ENCODE measurements around the gene PGAM2.

PGAM2 gene

DNA sequence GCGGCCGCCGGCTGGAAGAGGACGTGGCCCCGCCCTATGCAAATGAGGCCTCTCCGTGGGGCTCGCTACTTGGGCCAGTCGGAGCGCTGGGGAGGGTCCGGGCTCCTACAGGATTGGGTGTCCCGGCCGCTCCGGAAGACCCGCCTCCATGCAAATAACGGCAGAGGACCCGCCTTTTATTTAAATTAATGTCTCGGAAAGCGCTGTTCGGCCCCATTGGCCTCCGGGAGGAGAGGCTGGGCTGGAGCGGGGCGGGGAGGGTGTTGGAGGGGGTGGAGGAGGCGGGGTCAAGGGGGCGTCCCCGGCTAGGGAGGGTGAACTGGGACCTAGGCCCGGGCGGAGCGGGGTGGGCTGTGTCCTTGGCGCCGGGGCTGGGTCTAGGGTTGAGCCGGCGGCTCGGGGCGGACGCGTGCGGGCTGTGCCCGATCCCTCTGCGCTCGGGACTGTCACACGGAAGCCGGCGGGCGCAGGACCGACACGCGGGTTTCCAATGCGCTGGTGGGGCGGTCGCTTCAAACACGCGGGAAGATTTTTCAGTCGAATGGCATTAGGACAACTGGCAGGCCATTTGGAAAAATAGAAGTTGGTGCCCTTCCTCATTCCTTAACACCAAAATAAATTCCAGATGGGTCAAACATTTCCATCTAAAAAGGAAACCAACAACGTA is 17.3 kb upstream of the PGAM2 start:
- peak; percentile 98 for DNase-seq

DNA sequence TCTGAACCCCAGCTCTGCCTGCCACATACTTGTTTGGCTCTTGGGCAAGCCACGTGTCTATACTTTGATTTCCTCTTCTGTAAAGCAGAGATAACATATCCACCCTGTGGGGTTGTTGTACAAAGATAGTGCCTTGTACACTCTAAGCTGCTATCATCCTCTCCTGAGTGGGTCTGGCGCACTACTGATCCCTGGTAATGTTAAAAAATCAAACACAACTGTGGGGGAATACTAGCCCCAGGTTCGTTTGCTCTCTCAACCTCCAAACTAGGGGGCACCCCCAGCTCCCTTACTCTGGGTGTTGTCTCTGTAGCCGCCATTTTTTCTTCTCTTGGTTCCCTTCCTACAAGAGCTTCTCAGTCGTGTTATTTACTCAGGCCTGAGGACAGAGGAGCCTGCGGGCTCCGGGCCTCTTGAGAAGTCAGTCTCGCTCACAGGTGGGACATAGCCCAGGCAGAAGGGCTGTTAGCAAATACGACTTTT is 15.9 kb upstream of the PGAM2 start:
- no peak for DNase-seq

DNA sequence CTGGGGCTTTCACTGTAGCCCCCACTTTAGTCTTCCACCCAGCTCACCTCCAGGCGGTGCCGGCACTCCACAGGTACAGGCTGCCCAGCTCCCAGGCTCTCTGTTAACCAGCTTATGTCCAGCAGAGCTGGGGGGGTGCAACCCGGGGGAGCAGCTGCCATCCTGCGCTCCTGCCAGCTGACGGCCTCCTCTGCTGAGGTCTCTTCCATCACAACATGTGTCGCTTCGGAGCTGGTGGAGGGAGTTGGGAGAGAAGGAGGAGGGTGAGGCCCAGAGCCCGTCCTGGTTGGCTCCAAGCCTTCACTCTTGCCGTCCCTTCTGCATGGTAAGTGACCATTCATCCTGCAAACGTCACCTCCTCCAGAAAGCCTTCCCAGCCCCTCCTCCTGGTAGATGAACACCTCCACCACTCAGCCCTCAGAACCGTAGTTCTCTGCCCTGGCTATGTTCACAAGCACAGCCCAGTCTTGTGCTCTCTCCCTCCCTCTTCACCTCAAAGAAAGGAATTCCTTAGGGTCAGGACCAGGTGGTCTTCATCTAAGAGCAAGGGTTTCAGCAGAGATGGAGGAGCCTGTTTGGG is 15.4 kb upstream of the PGAM2 start:
- no peak for DNase-seq

DNA sequence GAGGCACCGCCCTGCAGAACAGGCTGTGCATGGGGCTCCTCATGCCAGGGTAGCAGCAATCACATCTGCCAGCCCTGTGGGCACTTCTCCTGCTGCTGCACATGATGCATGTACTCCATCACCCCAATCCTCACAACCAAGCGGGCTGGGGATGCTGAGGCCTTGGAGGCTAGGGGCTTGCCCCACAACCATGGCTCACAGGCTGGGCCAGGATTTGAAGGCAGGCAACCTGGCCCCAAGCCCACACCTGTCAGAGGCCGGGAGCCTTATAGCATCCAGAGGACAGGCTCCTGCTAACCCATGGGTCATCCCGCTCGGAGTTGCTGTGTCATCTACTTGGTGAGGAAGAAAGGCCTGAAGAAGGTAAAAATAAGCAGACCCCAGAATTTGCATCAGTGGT is 14.8 kb upstream of the PGAM2 start:
- DNase-seq = no peak

DNA sequence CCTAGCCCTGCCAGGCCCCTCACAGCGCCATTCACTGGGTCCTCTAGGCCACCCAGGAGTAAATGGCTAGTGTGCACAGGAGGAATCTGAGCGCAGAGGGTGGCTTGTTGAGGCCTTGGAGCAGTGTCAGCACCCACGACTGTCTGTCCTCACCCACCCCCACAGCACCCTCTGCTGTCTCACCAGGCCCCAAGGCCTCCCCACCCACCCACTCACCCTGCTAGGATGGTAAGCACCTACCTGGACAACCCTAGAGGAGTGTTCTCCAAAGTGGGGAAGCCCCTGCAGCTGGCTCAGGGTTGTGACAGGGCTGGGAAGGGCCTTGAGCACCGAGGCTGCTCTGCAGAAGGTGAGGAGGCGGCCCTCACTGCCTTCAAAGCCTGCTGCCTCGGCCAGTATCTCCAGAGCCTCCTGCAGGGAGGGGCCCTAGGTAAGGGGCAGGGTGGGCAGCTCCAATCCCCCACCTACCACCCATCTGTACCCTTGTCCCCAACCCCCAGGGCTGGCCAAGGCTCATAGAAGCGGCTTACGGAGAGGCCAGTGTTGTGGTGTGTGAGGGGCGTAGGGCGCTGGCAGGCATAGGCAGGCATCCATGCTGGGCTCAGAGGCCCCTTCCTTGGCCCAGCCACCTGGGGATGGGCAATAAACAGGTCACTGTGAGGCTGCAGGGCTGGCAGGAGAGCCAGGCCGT is 14.1 kb upstream of the PGAM2 start:
- DNase-seq = no peak

DNA sequence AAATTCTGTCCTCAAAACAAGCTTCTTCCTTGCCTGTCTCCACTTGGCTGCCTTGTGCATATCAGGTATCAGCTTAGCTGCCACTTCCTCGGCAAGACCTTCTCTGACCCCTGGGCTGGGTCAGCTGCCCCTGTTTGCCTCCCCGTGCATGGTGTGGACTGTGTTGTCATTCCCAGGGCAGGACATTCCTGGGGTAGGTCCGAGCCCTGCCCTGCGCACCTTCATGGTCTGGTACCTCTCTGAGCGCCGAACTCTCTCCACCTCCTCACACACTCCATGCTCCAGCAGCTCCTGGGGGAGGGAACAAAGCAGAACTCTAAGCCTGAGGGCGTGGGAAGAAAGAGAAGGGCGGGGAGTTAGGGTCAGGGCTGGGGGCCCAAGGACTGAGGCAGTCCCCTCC is 13.2 kb upstream of the PGAM2 start:
- no peak for DNase-seq

DNA sequence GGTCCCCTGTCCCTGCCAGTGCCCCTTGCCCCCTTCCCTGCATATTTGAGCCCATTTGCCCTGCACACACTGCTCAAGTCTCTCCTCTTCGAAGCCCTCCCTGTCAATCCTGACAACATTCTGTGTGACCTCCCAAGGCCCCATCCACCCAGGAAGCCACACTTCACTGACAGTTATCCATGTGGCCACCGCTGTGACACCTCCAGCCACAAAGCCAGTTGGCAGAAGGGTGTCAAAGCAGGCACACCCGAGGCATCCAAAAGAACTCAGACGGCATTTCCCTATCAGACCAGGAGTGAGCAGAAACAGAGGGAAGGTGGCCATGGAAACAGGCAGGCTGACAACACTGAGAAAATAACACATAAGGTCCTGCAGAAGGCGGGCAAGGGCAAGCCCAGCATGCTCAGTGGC is 12.3 kb upstream of the PGAM2 start:
- DNase-seq = no peak

DNA sequence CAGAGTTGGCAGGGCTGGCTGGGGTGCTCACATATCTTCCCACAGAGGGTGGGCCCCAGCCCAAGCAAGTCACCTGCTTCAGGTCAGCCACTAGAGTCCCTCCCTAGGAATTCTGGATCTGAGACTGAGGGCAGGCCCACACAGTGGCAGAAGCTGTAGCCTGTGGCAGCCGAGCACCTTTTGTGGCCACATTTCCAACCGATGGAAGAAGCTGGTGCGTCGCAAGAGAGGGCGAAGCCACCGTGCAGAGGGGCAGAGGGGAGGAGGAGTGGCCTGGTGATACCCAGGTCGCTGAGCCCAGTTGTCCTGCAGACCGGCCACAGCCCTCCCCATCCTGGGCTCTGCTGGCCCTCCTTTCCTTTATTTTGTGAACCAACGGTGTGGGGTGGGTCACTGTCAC is 11.7 kb upstream of the PGAM2 start:
- DNase-seq = no peak

DNA sequence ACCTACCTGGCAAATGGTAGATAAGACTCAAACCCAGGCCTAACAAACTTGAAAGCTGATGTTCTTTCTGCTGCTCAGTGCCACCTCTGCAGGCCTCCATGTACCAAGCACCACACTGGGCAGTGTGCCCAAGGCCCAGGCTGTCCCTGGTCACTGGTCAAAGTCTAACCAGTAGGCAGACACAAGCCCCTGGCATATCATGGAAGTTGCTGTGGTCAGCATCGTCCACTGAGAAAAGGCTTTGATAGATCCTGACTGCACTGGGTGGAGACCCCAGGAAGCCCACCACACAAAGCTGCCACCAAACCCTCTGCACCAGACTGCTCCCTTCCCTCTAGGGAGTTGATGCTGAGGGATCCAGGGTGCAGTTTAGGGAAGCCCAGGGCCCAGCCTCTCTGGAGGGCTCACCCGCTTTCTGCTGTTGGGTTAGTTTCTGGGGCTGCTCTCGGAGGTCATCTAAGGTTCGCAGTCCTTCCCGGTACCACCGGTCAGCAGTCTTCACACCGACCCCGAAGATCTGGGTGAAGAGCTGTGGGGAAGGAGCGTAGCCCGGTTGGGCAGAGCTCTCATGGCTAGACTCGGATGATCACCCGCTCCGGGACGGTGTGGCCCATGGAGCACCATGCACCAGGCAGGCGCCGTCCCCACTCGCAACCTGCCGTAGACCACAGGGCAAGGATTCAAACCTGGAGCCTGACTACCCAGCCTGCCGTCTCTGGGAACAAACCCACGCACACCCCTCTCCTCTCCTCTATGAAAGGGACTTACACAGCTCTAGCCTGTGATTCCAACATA is 10.9 kb upstream of the PGAM2 start:
- DNase-seq = no peak

DNA sequence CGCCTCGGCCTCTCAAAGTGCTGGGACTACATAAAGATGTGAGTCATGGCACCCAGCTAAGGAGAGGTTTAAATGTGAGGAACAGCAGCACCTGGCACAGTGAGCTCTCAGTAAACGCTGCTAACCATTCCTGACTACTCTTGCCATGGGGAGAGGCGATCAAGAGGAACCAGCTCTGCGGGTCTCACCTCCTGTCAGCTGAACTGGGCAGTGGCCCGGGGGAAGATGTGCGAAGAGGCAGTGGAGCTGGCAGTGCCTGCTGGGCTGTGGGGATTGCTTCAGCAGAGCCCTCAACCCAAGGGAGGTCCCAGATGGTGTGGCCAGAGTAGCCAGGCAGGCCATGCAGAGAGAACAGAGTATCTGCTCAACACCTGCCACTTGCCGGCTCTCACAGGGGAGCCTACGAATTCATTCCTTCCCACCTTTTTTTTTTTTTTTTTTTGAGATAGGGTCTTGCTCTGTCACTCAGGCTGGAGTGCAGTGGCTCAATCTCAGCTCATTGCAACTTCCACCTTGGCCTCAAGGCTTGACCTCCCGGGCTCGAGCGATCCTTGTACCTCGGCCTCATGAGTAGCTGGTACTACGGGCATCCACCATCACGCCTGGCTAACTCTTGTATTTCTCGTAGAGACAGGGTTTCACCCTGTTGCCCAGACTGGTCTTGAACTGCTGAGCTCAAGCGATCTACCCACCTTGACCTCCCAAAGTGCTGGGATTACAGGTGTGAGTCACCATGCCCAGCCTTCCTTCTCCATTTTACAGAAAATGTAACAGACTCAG is 10.1 kb upstream of the PGAM2 start:
- no peak for DNase-seq

DNA sequence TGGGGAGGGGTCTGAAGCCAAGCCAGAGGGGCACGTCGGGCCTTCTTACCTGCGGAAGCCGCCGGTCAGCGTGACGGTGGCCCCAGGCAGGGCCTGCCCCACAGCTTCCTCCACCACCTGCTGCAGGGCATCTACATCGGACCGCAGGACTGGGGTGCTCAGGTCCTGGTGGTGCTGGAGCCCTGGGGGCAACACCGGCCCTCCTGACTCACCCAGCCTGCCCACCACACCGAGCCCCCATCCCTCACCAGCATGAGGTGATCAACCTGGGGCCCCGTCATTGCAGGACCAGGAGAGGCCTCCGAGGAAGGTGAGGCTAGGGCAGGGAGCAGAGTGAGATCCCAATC is 9.0 kb upstream of the PGAM2 start:
- no peak for DNase-seq

DNA sequence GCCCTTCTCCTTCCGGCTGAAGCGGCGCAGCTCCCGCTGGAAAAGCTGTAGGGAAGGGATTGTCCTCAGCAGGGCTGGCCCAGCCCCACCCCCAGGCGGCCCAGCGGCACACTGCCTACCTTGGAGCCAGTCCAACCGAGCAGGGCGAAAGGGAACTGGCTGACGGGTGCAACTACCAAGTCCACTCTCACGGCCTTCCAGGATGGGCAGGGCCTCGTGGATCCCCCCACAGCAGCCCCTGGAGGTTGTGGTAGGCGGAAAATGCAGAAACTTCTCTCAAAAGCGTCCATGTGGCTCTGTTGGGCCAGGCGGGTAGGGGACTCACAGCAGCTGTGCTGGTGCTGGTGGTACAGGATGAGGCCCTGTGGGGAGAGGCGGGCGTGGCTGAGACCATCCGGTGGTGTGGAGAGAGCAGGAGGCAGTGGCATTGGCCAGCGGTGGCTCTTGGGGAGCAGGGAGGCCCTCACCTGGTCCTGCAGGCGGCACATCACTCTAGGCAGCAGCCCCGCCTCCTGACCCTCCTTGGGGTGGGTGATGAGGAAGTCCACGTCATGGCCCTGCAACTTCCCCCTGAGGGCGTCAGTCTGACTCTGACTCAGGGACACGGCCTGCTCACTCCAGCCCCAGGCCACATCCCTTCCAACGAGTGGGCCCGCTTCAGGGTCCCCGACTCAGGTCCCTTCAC is 8.4 kb upstream of the PGAM2 start:
- peak; percentile 37 for DNase-seq

DNA sequence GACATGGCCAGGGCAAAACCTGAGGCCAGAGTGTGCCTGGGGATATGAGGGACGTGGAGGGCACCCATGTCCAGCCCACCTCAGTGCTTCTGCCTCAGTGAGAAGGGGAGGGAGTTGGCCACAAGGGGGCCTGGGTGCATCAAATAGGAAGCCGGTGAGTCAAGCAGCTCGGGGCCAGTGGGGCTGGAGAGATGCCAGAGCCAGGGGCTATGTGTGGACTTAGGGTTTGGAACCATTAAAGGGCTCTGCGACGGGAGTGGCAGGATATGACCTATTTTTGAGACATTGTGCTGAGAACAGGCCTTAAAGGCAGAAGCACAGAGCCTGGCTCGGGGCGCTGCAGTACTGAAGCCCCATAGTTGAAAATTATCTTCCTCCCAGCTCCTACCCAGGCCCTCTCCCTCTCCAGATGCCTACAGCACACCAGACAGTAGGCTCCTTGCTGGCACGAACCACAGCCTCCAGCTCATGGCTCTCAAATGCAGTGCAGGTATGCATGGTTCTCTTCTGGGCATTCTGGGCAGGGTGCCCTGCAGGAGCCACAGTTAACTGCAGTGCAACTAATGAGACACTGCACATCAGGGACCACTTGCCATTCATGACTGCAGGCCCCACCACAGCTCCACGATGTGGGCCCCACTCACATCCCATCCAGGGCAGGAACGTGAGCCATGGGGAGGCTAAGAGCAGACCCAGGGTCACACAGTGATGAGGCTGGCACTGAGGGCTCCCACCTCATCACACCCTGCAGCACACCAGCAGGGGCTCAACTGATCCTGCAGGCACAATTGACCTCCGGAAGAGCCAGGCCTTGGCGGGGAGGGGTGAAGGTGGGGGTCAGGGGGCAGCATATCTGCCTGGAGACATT is 7.2 kb upstream of the PGAM2 start:
- DNase-seq = peak; percentile 50

DNA sequence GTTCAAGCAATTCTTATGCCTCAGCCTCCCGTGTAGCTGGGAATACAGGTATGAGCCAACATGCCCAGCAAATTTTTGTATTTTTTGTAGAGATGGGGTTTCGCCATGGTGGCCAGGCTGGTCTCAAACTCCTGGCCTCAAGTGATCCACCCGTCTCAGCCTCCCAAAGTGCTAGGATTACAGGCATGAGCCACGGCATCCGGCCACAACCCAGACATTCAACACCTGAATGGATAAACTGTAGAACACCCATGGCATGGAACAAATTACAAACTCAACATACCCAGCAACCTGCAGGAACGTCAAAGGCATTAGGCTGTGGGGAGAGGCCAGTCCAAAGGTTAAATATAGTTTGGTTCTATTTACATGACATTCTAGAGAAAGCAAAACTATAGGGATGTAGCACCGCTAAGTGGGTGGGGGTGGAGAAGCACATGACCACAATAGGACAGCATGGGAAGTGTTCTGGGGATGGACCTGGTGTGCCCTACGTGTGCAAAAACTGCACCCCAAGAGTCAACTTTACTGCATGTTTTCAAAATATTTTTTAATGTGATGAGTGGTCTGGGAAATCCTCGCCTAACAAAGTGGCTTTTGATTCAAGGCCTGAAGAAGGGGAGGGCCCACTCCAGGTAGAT is 6.5 kb upstream of the PGAM2 start:
- no peak for DNase-seq

DNA sequence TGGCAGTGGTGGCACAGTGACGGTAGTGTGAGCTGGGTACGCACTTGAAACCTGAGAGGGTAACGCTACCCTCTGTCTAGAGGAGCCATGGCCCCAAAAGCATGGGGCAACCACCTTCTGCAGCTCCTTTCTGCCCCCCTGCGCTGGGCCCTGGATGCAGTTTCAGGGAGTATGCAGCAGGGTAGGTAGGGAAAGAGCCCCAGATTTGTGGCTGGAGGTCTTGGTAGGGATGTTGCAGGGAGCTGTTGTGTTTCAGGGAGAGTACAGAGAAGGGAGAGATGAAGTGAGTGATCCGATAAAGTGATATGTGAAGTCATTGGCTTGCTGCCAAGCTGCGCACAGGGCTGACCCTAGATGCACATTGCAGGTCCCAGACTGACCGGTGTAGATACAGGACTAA is 2.7 kb upstream of the PGAM2 start:
- DNase-seq = no peak

DNA sequence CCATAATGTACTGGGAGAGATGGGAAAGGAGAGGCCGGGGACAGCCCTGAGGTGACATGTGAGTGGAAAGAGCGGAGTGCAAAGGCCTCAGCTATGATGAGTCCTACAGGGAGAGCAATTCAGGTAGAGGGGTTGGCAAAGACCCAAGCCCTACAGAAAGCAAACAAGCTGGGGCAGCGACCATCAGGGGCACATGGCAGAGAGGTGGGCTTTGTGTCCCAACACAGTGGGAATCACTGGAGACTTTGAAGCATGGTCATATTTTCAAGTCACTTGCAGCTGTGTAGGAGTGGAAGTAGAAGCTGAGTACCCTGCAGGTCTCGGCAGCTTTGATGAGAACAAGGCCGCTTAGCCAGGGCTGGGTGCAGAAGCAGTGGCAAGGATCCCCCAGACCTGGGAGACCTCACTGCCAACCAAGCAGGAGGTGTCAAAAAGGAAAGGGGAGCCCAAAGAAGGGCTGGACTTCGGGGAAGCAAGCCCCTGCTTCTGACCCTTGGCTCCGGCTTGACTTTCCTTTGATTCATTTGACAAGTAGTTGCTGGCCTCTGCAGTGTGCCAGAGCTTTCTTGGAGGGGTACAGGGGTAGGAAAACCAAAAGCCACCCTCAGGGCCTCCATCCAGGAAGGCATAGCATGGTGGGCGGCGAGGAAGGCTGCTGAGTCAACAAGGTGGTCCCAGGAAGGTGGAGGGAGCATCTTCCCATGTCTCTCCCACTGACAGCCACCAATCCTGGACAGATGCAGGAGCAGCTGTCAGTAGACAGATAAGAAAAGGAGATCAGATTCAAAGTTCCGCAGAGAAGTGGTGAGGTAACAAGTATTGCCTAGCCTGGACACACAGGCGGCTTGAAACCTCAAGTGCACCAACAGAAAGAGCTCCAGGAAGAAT is 1.9 kb upstream of the PGAM2 start:
- no peak for DNase-seq

DNA sequence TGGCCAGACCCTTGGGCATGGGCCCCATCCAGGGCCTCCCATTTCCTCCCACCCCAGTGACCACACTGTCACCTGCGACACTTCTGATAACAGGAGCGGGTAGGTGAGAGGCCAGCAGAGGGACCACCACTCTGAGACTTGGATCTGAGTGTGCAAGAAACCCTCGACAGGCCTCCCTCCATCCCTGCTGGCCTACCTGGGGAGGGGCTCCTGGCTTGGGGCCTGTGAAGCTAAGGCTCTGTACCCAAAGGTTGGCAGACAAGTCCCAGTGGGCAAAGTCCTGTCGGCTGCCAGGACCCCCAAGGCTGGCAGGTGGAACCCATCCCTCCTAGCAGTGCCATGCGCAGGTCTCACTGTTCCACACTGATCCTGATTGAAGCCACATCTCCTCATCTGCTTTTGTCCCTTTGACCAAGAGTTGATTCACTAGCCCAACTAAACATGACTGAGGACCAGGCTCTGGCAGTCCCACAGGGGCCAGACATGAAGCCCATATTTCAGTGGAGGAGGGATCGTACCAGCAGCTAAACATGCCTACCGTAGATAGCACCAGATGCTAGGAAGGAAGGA is 1.2 kb upstream of the PGAM2 start:
- DNase-seq = no peak

DNA sequence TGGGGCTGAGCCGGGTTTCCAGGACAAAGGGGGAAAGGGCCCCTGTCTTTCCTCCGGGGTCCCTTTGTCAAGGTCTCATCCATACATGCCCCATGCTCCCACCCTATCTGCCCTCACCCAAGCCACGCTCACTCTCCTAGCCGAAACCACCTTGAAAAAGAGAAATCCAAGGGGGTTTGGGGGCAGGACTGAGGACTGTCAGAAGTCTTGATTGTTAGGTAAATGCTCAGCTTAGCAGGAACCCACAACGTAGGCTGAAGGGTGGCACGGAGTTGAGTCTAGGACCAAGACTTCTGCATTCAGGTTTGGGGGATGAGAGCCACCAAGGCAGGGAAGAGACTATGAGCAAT is 719 bp upstream of the PGAM2 start:
- no peak for DNase-seq

DNA sequence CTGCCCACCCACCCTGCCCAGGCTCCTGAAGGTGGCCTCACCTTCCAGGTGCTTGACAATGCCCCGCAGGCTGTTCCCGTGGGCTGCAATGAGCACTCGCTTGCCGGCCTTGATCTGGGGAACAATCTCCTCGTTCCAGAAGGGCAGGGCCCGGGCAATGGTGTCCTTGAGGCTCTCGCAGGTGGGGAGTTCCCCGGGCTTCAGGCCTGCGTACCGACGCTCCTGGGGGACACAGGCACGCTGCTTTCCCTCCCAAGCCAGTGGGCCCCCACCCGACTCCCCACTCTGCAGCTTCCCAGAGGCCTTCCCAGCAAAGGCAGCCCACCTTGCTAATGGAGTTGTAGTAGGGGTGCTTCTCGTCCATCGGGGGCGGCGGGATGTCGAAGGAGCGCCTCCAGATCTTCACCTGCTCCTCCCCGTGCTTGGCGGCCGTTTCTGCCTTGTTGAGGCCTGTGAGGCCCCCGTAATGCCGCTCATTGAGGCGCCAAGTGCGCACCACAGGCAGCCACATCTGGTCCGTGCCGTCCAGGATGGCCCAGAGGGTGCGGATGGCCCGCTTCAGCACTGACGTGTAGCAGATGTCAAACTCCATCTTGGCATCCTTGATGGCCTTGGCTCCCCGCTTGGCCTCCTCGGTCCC is 456 bp downstream of the PGAM2 start:
- DNase-seq = no peak

Measured in stimulated activated CD4-positive, alpha-beta T cell treated with anti-CD3 and anti-CD28 coated beads, Interleukin-4, amount 100 ng/mL, for 1 hour (primary cell).